Activated T-cell treated with anti-CD3 and anti-CD28 coated beads, Interleukin-2, amount 50 U/mL, for 4 hours (primary cell): ENCODE results near the gene PFKFB2. TPM values are rescaled to one million over a fixed set of nuclear protein-coding genes. Genes with fewer than 3 reads are reported as not detected.

Source experiments
- ATAC-seq, 2 donors: fragments of 200-7000 bp; cut with Tn5 transposase; one replicate each; pipeline ENCODE4 v1.10.0; 2021
- DNase-seq: peaks from one replicate; pipeline ENCODE4 v3.0.0-alpha.2; 2020
- H3K27me3 Mint-ChIP-seq: one replicate; pipeline ENCODE4 v1.8.0; 2021; ENCODE audit warnings: low read depth, mixed read lengths
- H3K36me3 Mint-ChIP-seq: one replicate; pipeline ENCODE4 v1.8.0; 2022; ENCODE audit warnings: mixed read lengths; ENCODE audit not compliant: insufficient read depth
- H3K4me1 Mint-ChIP-seq: one replicate; pipeline ENCODE4 v1.8.0; 2021; ENCODE audit warnings: low read depth, mixed read lengths
- H3K4me3 Mint-ChIP-seq: one replicate; pipeline ENCODE4 v1.8.0; 2021; ENCODE audit warnings: mild to moderate bottlenecking, moderate library complexity, mixed read lengths
- H3K9me3 Mint-ChIP-seq: one replicate; pipeline ENCODE4 v1.8.0; 2021; ENCODE audit warnings: mixed read lengths
- total RNA-seq, 3 donors: library from RNA; stranded (reverse); gene quantifications; one replicate each; pipeline ENCODE4 v1.2.1, GENCODE V29; 2021

Gene PFKFB2
- total RNA-seq, 3 donors from 2014 or later = 2.8 to 5.7 (median 4.1) TPM

DNA sequence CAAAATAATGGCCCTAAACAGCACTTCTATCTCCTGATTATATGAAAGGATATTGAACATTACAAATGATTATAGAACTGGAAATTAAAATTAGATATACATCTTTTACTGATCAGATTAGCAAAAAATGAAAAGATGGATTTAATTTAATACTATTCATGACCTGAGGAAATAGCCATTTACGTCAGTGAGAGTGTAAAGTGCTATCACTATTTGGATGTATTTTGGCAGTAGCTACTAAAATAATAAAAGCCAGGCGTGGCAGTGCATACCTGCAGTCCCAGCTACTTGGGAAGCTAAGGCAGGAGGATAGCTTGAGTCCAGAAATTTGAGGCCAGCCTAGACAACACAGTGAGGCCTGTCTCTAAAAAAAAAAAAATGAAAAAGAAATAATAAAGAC lies 40.9 kb downstream of the PFKFB2 start:
- Mint-ChIP-seq H3K4me1 (peaks cover 16% of the 10 kb centered on the region), H3K36me3 (no peaks in the 10 kb centered on the region), H3K9me3 (no peaks in the 10 kb centered on the region), H3K4me3 (no peak overlapping the region), H3K27me3 (peaks cover 2% of the 10 kb centered on the region)
- ATAC-seq = no peak
- no peak for DNase-seq

DNA sequence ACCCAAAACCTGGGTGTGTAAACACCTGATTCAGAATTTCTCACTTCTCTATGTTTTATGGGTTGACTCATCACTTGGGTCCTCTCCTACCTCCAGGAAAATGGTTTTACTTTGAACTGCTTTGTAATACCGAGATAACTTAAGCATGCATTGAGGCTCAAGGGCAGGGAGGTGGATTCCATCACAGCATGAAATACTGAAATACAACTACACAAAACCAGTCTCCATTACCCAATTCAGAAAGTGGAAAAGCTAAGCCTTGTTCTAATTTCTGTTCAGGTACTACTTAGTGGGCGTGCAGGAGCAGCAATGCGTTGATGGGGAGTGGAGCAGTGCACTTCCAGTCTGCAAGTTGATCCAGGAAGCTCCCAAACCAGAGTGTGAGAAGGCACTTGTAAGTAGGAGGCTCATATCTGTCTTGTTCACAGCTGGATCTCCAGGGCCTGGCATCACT lies 44.8 kb downstream of the PFKFB2 start:
- peaks cover 3% of the 10 kb centered on the region for H3K27me3 Mint-ChIP-seq
- ATAC-seq (peak; percentile 96), DNase-seq (no peak)
- H3K4me1 Mint-ChIP-seq = peaks cover 9% of the 10 kb centered on the region
- H3K9me3 Mint-ChIP-seq = no peaks in the 10 kb centered on the region
- no peaks in the 10 kb centered on the region for H3K36me3 Mint-ChIP-seq
- no peak overlapping the region for H3K4me3 Mint-ChIP-seq

DNA sequence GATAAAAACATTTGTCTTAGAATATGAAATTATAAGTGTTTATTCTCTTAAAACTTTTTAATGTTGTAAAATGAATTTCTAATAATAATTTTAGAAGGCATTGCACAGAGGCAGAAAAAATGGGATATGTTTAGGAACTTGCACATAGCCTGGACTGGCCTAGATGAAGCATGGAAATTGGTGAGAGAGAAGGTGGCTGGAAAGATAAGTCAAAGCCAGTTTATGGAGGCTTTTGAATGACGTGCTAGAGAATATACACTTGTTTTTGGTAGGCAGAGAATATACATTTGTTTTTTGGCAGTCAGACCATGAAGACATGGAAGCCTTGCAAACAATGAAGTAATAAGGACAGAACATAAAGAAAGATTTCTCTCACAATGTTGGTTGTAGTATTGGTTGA lies 48.6 kb downstream of the PFKFB2 start:
- no peak overlapping the region for H3K4me3 Mint-ChIP-seq
- H3K9me3 Mint-ChIP-seq = no peaks in the 10 kb centered on the region
- H3K36me3 Mint-ChIP-seq = no peaks in the 10 kb centered on the region
- peaks cover 3% of the 10 kb centered on the region for H3K27me3 Mint-ChIP-seq
- DNase-seq = no peak
- H3K4me1 Mint-ChIP-seq = peaks cover 9% of the 10 kb centered on the region
- no peak for ATAC-seq

- H3K36me3 Mint-ChIP-seq = no peaks in the 10 kb centered on the region
Observed at GRCh38 chr1:207102146-207102545, 49.1 kb downstream of the PFKFB2 start.

GRCh38 chr1:207102659-207103058 lies 49.6 kb downstream of the PFKFB2 start:
- ATAC-seq (no peak), DNase-seq (no peak)
- Mint-ChIP-seq H3K27me3 (peaks cover 3% of the 10 kb centered on the region), H3K4me3 (no peak overlapping the region), H3K36me3 (no peaks in the 10 kb centered on the region), H3K4me1 (peaks cover 6% of the 10 kb centered on the region), H3K9me3 (no peaks in the 10 kb centered on the region)

More at GRCh38 chr1:207102146-207102545, 49.1 kb downstream of the PFKFB2 start:
- ATAC-seq = no peak
- no peak for DNase-seq
- no peaks in the 10 kb centered on the region for H3K9me3 Mint-ChIP-seq
- H3K27me3 Mint-ChIP-seq = peaks cover 3% of the 10 kb centered on the region
- peaks cover 9% of the 10 kb centered on the region for H3K4me1 Mint-ChIP-seq
- no peak overlapping the region for H3K4me3 Mint-ChIP-seq

DNA sequence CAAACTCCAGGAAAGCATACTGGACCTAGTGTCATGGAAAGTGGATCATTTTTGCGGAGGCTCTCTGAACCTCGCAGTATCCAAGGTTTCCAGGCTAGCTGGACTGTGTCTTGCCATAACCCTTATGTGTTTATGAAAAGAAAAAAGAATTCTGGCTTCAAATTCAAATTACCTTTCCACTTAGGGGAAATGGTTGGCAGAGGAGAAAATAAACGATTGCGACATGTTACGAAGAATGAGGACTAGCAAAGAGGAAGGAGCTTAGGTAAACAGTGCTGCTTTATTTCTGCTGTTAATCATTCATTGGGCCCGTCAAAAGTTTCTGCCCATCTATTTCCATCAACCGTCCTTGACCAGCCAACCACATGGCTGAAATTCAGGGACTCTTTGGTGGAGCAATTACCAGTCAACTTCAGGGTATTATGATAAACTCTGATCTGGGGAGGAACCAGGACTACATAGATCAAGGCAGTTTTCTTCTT lies 50.9 kb downstream of the PFKFB2 start, which contains the start of gene C4BPA:
C4BPA (plus strand) TSS at position 342 of the 482 bp plus-strand sequence. CDS start 8,793 bp downstream, outside the sequence.
- Mint-ChIP-seq H3K27me3 (peaks cover 3% of the 10 kb centered on the region), H3K36me3 (no peaks in the 10 kb centered on the region), H3K4me1 (no peaks in the 10 kb centered on the region), H3K9me3 (no peaks in the 10 kb centered on the region), H3K4me3 (no peak within 1 kb of the TSS)
- no peak for ATAC-seq
- no peak for DNase-seq

DNA sequence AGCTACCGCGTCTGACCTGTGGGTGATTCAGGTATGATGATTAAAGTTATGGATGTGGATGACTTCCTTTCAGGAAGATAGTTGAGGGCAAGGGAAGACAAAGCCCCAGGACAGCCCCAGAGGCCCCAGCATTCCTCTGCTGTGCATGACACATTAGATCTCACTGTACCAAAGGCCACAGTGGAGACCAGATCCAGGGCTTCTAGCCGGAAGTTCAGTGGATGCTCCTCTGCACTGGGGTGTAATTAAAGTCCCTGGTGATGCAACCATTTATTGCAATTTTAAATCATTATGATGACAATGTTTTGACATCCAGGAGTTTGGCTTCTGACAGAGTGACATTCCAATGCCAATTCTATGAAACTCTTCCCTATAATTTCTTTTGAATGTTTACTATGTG lies 55.9 kb downstream of the PFKFB2 start:
- Mint-ChIP-seq H3K4me3 (no peak overlapping the region), H3K9me3 (no peaks in the 10 kb centered on the region), H3K36me3 (no peaks in the 10 kb centered on the region), H3K4me1 (no peaks in the 10 kb centered on the region), H3K27me3 (peaks cover 14% of the 10 kb centered on the region)
- DNase-seq = no peak
- no peak for ATAC-seq

DNA sequence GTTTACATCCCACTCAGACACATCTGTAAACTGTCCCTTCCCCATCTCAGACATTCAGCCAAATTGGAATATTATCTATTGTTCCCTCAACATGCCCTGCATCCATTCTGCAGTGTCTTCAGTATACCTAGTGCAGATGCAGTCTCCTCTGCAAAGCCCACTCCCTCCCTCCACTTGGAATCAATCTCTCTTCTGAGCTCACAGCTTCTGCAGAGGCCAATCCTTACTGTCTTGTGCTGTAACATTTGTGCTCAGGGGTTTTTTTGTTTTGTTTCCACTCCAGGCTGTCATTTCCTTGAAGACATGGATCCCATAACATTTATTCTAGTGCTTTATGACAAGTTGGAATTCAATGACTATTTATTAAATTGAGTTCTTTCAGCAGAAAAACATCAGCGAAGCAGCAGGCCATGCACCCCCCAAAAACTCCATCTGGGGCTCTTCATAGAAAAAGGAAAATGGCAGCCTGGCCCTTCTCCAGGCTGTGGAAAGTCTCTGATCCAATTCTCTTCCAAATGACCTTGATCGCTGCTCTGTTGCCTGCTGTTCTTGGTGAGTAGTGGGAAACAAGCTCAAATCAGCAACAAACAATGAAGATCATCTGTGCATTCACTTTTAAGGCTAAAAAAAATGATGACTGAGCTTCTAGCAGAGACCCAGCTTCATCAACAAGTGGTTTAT lies 59.7 kb downstream of the PFKFB2 start:
- no peaks in the 10 kb centered on the region for H3K9me3 Mint-ChIP-seq
- H3K4me3 Mint-ChIP-seq = no peak overlapping the region
- peaks cover 19% of the 10 kb centered on the region for H3K27me3 Mint-ChIP-seq
- ATAC-seq (no peak), DNase-seq (no peak)
- H3K4me1 Mint-ChIP-seq = no peaks in the 10 kb centered on the region
- H3K36me3 Mint-ChIP-seq = no peaks in the 10 kb centered on the region

GRCh38 chr1:207115269-207115668 lies 62.2 kb downstream of the PFKFB2 start:
- no peaks in the 10 kb centered on the region for H3K9me3 Mint-ChIP-seq
- no peaks in the 10 kb centered on the region for H3K36me3 Mint-ChIP-seq
- peaks cover 12% of the 10 kb centered on the region for H3K27me3 Mint-ChIP-seq
- ATAC-seq (no peak), DNase-seq (no peak)
- H3K4me1 Mint-ChIP-seq = no peaks in the 10 kb centered on the region
- no peak overlapping the region for H3K4me3 Mint-ChIP-seq

DNA sequence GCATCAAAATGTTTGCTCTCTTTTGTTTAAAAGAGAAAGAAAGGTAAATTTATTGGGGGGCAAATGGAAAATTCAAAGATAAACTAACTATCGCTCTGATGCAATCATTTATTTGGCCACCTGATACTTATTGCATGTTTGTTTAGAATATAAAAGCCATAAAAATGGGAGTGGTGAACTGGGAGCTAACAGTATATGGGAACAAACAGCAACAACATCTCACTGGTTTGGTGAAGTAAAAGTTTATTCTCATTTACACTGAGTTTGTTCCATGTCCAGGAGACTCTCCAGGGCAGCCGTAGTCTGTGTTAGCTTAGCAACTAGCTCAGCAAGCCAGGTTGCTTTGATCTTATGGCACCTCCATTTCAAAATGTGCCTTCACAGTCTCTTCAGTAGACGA lies 71.3 kb downstream of the PFKFB2 start:
- H3K4me1 Mint-ChIP-seq = no peaks in the 10 kb centered on the region
- no peaks in the 10 kb centered on the region for H3K36me3 Mint-ChIP-seq
- H3K9me3 Mint-ChIP-seq = peaks cover 19% of the 10 kb centered on the region
- no peak for DNase-seq
- H3K27me3 Mint-ChIP-seq = peaks cover 14% of the 10 kb centered on the region
- no peak for ATAC-seq
- no peak overlapping the region for H3K4me3 Mint-ChIP-seq

DNA sequence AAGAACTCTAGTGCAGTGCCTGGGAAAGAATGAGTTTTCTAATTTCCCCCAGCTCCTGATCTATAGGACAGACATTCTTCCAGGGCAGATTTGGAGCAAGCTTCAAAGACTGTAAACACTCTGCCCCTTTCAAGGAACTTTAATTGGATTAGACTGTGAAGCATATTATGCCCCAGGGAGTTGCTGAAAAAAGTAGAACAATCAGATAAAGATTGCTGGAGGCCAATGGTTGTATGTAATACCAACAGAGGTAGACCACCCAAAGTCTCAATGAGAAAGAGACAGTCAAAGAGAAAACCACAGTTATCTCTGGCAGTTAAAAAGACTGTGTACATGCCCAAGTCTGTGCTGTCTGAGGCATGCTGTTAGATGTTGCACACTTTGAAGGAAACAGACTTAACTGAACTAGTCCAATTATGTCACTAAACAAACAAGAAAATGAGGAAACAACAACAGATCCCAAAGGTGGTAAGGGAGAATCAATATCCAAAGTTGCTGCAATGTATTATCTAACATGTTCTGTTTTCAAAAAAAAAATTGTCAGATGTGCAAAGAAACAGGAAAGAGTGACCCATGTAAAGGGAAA lies 75.4 kb downstream of the PFKFB2 start:
- no peaks in the 10 kb centered on the region for H3K36me3 Mint-ChIP-seq
- H3K4me1 Mint-ChIP-seq = no peaks in the 10 kb centered on the region
- ATAC-seq (no peak), DNase-seq (no peak)
- peaks cover 37% of the 10 kb centered on the region for H3K9me3 Mint-ChIP-seq
- H3K4me3 Mint-ChIP-seq = no peak overlapping the region
- peaks cover 7% of the 10 kb centered on the region for H3K27me3 Mint-ChIP-seq

GRCh38 chr1:207129053-207129452 lies 76.0 kb downstream of the PFKFB2 start:
- no peaks in the 10 kb centered on the region for H3K36me3 Mint-ChIP-seq
- no peak for DNase-seq
- no peak for ATAC-seq
- peaks cover 37% of the 10 kb centered on the region for H3K9me3 Mint-ChIP-seq
- H3K4me1 Mint-ChIP-seq = no peaks in the 10 kb centered on the region
- peaks cover 4% of the 10 kb centered on the region for H3K27me3 Mint-ChIP-seq
- no peak overlapping the region for H3K4me3 Mint-ChIP-seq
